Activated T-helper 17 cell treated with anti-CD3 and anti-CD28 coated beads, Interleukin-2, amount 50 U/mL, for 72 hours (primary cell): ENCODE results near the gene HDAC9. TPM values are rescaled to one million over a fixed set of nuclear protein-coding genes. Genes with fewer than 3 reads are reported as not detected.
"Not testable (repeated sequence)": the region's sequence is repeated elsewhere in the genome, so short reads cannot be mapped to it uniquely, and the experiment has no call there.

Experiments used
- ATAC-seq: fragments of 150-1000 bp; cut with Tn5 transposase; replicated peaks from 2 replicates; pipeline ENCODE4 v1.10.0; 2021; ENCODE audit warnings: mild to moderate bottlenecking, moderate library complexity
- H3K27ac Mint-ChIP-seq: one replicate; pipeline ENCODE4 v1.8.0; 2022; ENCODE audit warnings: mixed read lengths
- H3K27me3 Mint-ChIP-seq: one replicate; pipeline ENCODE4 v1.8.0; 2022; ENCODE audit warnings: mixed read lengths
- H3K36me3 Mint-ChIP-seq: one replicate; pipeline ENCODE4 v1.8.0; 2022; ENCODE audit warnings: low read depth, mild to moderate bottlenecking, mixed read lengths
- H3K4me1 Mint-ChIP-seq: one replicate; pipeline ENCODE4 v1.8.0; 2022; ENCODE audit warnings: mixed read lengths
- H3K4me3 Mint-ChIP-seq: one replicate; pipeline ENCODE4 v1.8.0; 2022; ENCODE audit warnings: mild to moderate bottlenecking, mixed read lengths
- H3K9me3 Mint-ChIP-seq: one replicate; pipeline ENCODE4 v1.8.0; 2022; ENCODE audit warnings: mixed read lengths
- total RNA-seq, 2 donors: library from RNA; stranded (reverse); gene quantifications; one replicate each; pipeline ENCODE4 v1.2.3, GENCODE V29; 2022

HDAC9 gene
- total RNA-seq, 2 donors from 2014 or later: 1.4 to 4.0 TPM

DNA sequence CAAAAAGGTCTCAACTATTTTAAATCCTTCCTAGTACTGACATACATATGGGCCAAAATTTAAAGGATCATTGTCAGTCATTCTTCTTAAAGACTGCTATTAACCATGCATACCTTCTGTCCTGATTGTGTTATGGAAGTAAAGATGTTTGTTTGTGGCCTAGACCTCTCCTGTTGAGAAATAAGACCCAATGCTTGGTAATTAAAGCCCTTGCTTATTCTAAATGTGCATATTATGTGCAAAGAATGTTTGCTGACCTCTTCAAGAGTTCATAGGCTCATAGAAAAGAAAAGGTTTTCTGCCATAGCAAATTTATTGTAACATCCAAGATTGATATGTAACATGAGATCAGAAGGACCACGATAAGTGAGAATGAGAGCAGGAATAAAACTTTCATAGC is 476.3 kb downstream of the HDAC9 start:
- Mint-ChIP-seq H3K36me3 (no peaks in the 10 kb centered on the region), H3K4me3 (no peak overlapping the region), H3K9me3 (peaks cover 8% of the 10 kb centered on the region), H3K27me3 (no peaks in the 10 kb centered on the region), H3K4me1 (no peaks in the 10 kb centered on the region), H3K27ac (no peak overlapping the region)
- ATAC-seq: no peak

DNA sequence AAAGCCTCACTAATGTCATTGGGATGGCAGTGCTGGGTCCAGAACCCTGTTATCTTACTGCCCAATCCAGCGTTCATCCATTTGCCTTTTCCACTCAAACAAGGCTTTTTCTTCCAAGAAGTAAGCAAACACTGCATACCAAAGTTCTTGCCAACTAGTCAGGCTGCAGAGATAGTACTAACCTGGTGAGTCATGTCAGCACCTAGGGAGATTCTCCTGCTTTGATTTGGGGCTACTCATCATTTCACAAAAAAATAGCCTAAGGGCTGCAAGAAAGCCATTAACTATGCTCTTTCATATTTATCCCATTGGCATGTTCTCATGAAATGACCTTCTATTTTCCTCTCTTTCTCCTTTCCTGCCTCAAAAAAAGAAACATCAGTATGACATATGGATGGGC is 479.3 kb downstream of the HDAC9 start:
- ATAC-seq: no peak
- H3K36me3 Mint-ChIP-seq: no peaks in the 10 kb centered on the region
- peaks cover 3% of the 10 kb centered on the region for H3K9me3 Mint-ChIP-seq
- no peaks in the 10 kb centered on the region for H3K27me3 Mint-ChIP-seq
- H3K4me3 Mint-ChIP-seq: no peak overlapping the region
- no peak overlapping the region for H3K27ac Mint-ChIP-seq
- H3K4me1 Mint-ChIP-seq: no peaks in the 10 kb centered on the region

- Mint-ChIP-seq H3K4me3 (no peak overlapping the region), H3K9me3 (peaks cover 6% of the 10 kb centered on the region), H3K36me3 (no peaks in the 10 kb centered on the region), H3K4me1 (no peaks in the 10 kb centered on the region), H3K27ac (no peak overlapping the region), H3K27me3 (no peaks in the 10 kb centered on the region)
- ATAC-seq: no peak
Observed at GRCh38 chr7:18975276-18975675, 479.7 kb downstream of the HDAC9 start.

DNA sequence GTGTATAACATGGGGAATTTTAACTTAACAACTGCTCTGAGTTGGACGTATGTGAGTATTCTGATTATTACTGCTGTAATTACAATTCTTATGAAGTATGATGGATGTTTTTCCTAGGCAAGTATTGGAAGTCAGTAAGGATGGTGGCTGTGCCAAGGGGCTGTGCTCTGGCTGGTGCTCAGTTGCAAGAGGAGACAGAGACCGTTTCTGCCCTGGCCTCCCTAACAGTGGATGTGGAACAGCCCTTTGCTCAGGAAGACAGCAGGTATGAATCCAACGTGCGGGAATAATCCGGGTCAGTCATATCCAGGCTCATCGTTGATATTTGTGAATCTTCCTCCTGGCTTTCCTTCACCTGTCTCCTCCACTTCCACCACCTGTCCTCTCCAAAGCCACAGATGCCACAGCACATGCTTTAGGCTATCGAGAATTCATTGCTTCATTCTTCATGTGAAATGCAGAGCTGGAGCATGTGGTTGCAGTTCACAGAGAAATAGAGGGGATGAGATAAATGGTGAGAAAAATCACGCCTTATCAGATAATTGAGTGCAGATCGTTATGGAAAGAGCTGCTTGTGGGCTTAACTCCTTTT is 480.2 kb downstream of the HDAC9 start:
- no peaks in the 10 kb centered on the region for H3K4me1 Mint-ChIP-seq
- H3K9me3 Mint-ChIP-seq: peaks cover 6% of the 10 kb centered on the region
- ATAC-seq: no peak
- H3K4me3 Mint-ChIP-seq: no peak overlapping the region
- H3K27me3 Mint-ChIP-seq: no peaks in the 10 kb centered on the region
- H3K36me3 Mint-ChIP-seq: no peaks in the 10 kb centered on the region
- H3K27ac Mint-ChIP-seq: no peak overlapping the region

- peaks cover 10% of the 10 kb centered on the region for H3K9me3 Mint-ChIP-seq
- no peaks in the 10 kb centered on the region for H3K27me3 Mint-ChIP-seq
- H3K4me1 Mint-ChIP-seq: no peaks in the 10 kb centered on the region
- no peak for ATAC-seq
- no peak overlapping the region for H3K27ac Mint-ChIP-seq
- H3K36me3 Mint-ChIP-seq: no peaks in the 10 kb centered on the region
- no peak overlapping the region for H3K4me3 Mint-ChIP-seq
Observed at GRCh38 chr7:18976715-18977471, 481.3 kb downstream of the HDAC9 start.

- H3K36me3 Mint-ChIP-seq: no peaks in the 10 kb centered on the region
- no peak overlapping the region for H3K4me3 Mint-ChIP-seq
- no peak overlapping the region for H3K27ac Mint-ChIP-seq
- H3K27me3 Mint-ChIP-seq: no peaks in the 10 kb centered on the region
- H3K9me3 Mint-ChIP-seq: peaks cover 10% of the 10 kb centered on the region
- H3K4me1 Mint-ChIP-seq: no peaks in the 10 kb centered on the region
- no peak for ATAC-seq
Observed at GRCh38 chr7:18978108-18978495, 482.6 kb downstream of the HDAC9 start.

- H3K9me3 Mint-ChIP-seq, H3K36me3 Mint-ChIP-seq, H3K27me3 Mint-ChIP-seq, H3K27ac Mint-ChIP-seq, H3K4me3 Mint-ChIP-seq, H3K4me1 Mint-ChIP-seq, ATAC-seq: not testable (repeated sequence)
Observed at GRCh38 chr7:18990700-18991099, 495.2 kb downstream of the HDAC9 start.

DNA sequence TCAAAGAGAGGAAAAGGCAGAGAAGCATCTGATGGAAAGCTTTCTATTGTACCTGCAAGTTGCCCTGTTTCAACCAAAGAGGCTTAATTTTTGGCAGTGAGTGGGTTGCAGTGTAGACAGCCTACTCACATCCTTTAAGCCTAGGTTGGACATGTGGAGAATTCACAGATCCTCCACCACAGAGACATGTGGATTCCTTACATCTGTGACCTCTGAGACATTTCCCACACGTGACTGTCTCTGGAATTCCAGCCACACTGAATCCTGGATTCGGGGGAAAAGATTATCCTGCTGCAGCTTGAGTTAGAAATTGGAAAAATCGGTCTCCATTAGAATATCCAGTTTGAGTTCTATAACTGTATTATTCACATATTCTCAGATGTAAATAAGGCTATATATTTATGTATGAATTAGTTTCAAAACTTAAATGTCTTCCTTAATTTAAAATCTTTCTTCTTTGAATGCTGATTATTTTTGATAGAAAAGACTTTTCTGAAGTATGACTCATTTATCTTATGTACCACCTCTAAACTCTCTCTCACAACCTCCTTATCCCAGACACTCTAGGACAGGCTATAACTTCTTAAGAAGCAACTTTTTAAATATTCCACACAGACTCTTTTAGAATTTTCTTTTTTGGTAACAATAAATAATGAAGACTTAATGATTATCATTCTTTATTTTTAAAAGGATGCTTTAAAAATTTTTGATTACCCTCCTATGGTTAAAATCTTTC is 498.6 kb downstream of the HDAC9 start:
- no peak for ATAC-seq
- H3K4me1 Mint-ChIP-seq: no peaks in the 10 kb centered on the region
- no peaks in the 10 kb centered on the region for H3K36me3 Mint-ChIP-seq
- no peaks in the 10 kb centered on the region for H3K9me3 Mint-ChIP-seq
- no peaks in the 10 kb centered on the region for H3K27me3 Mint-ChIP-seq
- H3K27ac Mint-ChIP-seq: no peak overlapping the region
- no peak overlapping the region for H3K4me3 Mint-ChIP-seq

DNA sequence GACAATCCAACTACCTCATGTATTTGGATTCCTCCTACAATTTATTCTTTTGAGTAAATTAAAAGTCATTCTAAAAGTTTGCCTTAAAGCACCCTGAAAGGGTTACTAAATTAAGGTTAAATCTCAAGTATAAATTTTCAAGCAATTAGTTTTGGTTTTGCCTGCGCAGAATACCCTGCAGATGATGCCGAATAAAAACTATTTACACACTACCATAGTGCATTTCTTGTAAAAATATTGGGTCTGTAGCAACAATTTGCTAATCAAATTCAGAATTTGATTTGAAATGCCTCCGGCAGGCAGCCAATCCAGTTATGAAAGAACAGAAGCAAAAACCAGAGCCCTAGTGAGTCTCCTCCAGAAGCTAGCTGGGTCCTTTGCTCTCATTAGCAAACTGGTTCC is 499.7 kb downstream of the HDAC9 start:
- no peak for ATAC-seq
- Mint-ChIP-seq H3K27ac (no peak overlapping the region), H3K4me3 (no peak overlapping the region), H3K4me1 (no peaks in the 10 kb centered on the region), H3K9me3 (no peaks in the 10 kb centered on the region), H3K36me3 (no peaks in the 10 kb centered on the region), H3K27me3 (no peaks in the 10 kb centered on the region)

- no peak for ATAC-seq
- Mint-ChIP-seq H3K4me3 (no peak overlapping the region), H3K27ac (no peak overlapping the region)
Observed at GRCh38 chr7:18995811-18996426, 500.4 kb downstream of the HDAC9 start.

GRCh38 chr7:18996583-18996982 is 501.0 kb downstream of the HDAC9 start:
- no peak for ATAC-seq
- H3K27ac Mint-ChIP-seq: no peak overlapping the region
- H3K36me3 Mint-ChIP-seq: no peaks in the 10 kb centered on the region

More at GRCh38 chr7:18995811-18996426, 500.4 kb downstream of the HDAC9 start:
- Mint-ChIP-seq H3K9me3 (no peaks in the 10 kb centered on the region), H3K4me1 (no peaks in the 10 kb centered on the region), H3K27me3 (no peaks in the 10 kb centered on the region), H3K36me3 (no peaks in the 10 kb centered on the region)

DNA sequence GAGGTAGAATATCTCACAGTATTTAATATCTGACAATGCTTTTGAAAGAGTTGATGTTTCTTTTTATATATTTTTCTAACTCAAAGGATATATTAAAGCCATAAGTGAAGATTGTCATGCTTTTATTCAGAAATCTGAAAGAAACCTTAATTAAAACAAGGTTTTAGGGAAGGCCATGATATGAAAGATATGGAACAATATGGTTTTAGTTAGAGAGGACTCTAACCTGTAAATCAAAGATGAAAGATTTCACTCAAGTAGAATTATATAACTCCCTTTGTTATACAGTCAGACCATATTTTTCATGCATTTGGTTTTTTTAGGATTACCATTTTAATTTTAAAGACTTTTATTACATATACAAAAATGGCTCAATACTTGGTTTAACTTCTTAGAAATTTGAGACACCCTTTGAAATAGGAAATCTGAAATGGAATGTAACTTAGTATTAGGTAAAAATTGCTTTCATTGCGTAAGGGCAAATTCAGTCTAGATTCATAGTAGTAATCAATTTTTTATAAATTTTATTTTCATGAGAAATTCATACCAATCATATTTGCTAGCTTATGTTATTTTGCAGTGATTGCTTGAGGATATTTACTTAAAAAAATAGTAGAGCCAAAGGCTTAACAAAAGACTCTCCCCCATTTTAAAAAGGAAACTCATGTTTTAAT is 502.1 kb downstream of the HDAC9 start:
- no peak overlapping the region for H3K4me3 Mint-ChIP-seq
- no peak for ATAC-seq
- no peaks in the 10 kb centered on the region for H3K27me3 Mint-ChIP-seq
- H3K4me1 Mint-ChIP-seq: no peaks in the 10 kb centered on the region
- H3K27ac Mint-ChIP-seq: no peak overlapping the region
- H3K9me3 Mint-ChIP-seq: no peaks in the 10 kb centered on the region
- H3K36me3 Mint-ChIP-seq: no peaks in the 10 kb centered on the region

More at GRCh38 chr7:18996583-18996982, 501.0 kb downstream of the HDAC9 start:
- H3K4me1 Mint-ChIP-seq: no peaks in the 10 kb centered on the region
- no peak overlapping the region for H3K4me3 Mint-ChIP-seq
- H3K27me3 Mint-ChIP-seq: no peaks in the 10 kb centered on the region
- H3K9me3 Mint-ChIP-seq: no peaks in the 10 kb centered on the region

- Mint-ChIP-seq H3K36me3 (no peaks in the 10 kb centered on the region), H3K27ac (no peak overlapping the region), H3K27me3 (no peaks in the 10 kb centered on the region), H3K4me3 (no peak overlapping the region), H3K4me1 (no peaks in the 10 kb centered on the region), H3K9me3 (no peaks in the 10 kb centered on the region)
- no peak for ATAC-seq
Observed at GRCh38 chr7:19000410-19000809, 504.9 kb downstream of the HDAC9 start.

DNA sequence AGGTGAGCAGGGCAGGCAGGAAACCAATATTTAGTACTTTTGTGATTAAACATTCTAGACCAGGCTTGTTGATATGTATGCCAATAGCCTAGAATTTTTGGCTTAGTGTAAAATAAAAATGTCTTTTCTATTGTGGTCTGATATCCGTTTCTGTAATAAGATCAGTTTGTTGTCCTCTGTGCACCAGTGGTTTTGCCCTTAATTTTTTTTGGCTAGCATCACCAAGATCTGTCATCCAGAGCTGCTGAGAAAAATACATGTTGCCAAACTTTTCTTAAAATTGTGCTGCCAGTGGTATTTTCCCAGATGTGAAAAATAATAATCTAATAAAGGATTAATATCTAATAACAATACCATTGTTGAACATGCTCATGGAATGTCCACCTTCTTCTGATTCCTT is 506.3 kb downstream of the HDAC9 start:
- no peaks in the 10 kb centered on the region for H3K4me1 Mint-ChIP-seq
- no peak overlapping the region for H3K4me3 Mint-ChIP-seq
- no peak overlapping the region for H3K27ac Mint-ChIP-seq
- no peaks in the 10 kb centered on the region for H3K36me3 Mint-ChIP-seq
- no peak for ATAC-seq
- H3K9me3 Mint-ChIP-seq: no peaks in the 10 kb centered on the region
- no peaks in the 10 kb centered on the region for H3K27me3 Mint-ChIP-seq
